CD4-positive, alpha-beta T cell treated with Interleukin-1 beta for 1 hour (primary cell): ENCODE data around the gene CCDC195.
A peak's percentile ranks its signal among the peaks of the same experiment; 100 is the strongest.

Experiments used
- DNase-seq, 2 donors: peaks; one replicate each; pipeline ENCODE4 v3.0.0-alpha.2; 2020 to 2022

CCDC195 gene

GRCh38 chr2:224716201-224716600 is at the start of gene CCDC195:
CCDC195 (minus strand) TSS chr2:224716365; CDS start chr2:224716365, 0 bp downstream.
- DNase-seq, result no peak

GRCh38 chr2:224764565-224765236 is 48.5 kb upstream of the CCDC195 start:
- DNase-seq, result peak in 1 of 2 donors; percentile 22

GRCh38 chr2:224757934-224758548 is 41.9 kb upstream of the CCDC195 start:
- DNase-seq, result no peak

- no peak for DNase-seq
Observed at GRCh38 chr2:224753743-224754540, 37.8 kb upstream of the CCDC195 start.

GRCh38 chr2:224751996-224752698 is 36.0 kb upstream of the CCDC195 start:
- no peak for DNase-seq

GRCh38 chr2:224749136-224749535 is 33.0 kb upstream of the CCDC195 start:
- DNase-seq, result no peak

- no peak for DNase-seq
Observed at GRCh38 chr2:224747765-224748164, 31.6 kb upstream of the CCDC195 start.

- DNase-seq, result no peak
Observed at GRCh38 chr2:224736227-224736626, 20.1 kb upstream of the CCDC195 start.

- no peak for DNase-seq
Observed at GRCh38 chr2:224734949-224735348, 18.8 kb upstream of the CCDC195 start.

GRCh38 chr2:224731665-224732064 is 15.5 kb upstream of the CCDC195 start:
- no peak for DNase-seq

- no peak for DNase-seq
Observed at GRCh38 chr2:224729435-224729834, 13.3 kb upstream of the CCDC195 start.

- DNase-seq, result no peak
Observed at GRCh38 chr2:224724331-224724730, 8.2 kb upstream of the CCDC195 start.

GRCh38 chr2:224723586-224724217 is 7.5 kb upstream of the CCDC195 start:
- no peak for DNase-seq

GRCh38 chr2:224722770-224723169 is 6.6 kb upstream of the CCDC195 start:
- DNase-seq, result no peak

- DNase-seq, result no peak
Observed at GRCh38 chr2:224722250-224722649, 6.1 kb upstream of the CCDC195 start.

GRCh38 chr2:224716921-224717320 is 756 bp upstream of the CCDC195 start:
- DNase-seq, result no peak

- DNase-seq, result no peak
Observed at GRCh38 chr2:224711859-224712665, 4.1 kb downstream of the CCDC195 start.

- DNase-seq, result no peak
Observed at GRCh38 chr2:224711381-224711780, 4.8 kb downstream of the CCDC195 start.

- DNase-seq, result no peak
Observed at GRCh38 chr2:224709301-224709700, 6.9 kb downstream of the CCDC195 start.

- no peak for DNase-seq
Observed at GRCh38 chr2:224694502-224694901, 21.7 kb downstream of the CCDC195 start.

GRCh38 chr2:224691563-224691962 is 24.6 kb downstream of the CCDC195 start:
- DNase-seq, result no peak

GRCh38 chr2:224690868-224691267 is 25.3 kb downstream of the CCDC195 start:
- no peak for DNase-seq
